Uterus (tissue), 2 donors: ENCODE data around the gene MRE11.

Experiments
- CTCF ChIP-seq, 4 experiments: fragments of 200-600 bp in 2 of 4; fragments of 450-650 bp in 2 of 4; sonication (generic) in 2 of 4; IDR thresholded peaks; one replicate each; pipeline ENCODE4 v1.5.1; 2016 to 2019; ENCODE audit warnings: antibody characterized with exemption in 4 of 4, mild to moderate bottlenecking in 2 of 4, moderate library complexity in 1 of 4
- POLR2A ChIP-seq, 2 donors: fragments of 450-650 bp; IDR thresholded peaks; one replicate each; pipeline ENCODE4 v1.6.1; 2016; ENCODE audit warnings: antibody characterized with exemption in 2 of 2, mild to moderate bottlenecking in 1 of 2, moderate library complexity in 1 of 2

GRCh38 chr11:94469416-94469815 is 24.2 kb downstream of the MRE11 start:
- TF ChIP-seq CTCF (IDR thresholded peaks at IDR 0.05) (no peak), POLR2A (IDR thresholded peaks at IDR 0.05) (no peak)
